Measurements from ENCODE around the gene TRIM10.
"Not testable (repeated sequence)": the region's sequence is repeated elsewhere in the genome, so short reads cannot be mapped to it uniquely, and the experiment has no call there.

Gene TRIM10

DNA sequence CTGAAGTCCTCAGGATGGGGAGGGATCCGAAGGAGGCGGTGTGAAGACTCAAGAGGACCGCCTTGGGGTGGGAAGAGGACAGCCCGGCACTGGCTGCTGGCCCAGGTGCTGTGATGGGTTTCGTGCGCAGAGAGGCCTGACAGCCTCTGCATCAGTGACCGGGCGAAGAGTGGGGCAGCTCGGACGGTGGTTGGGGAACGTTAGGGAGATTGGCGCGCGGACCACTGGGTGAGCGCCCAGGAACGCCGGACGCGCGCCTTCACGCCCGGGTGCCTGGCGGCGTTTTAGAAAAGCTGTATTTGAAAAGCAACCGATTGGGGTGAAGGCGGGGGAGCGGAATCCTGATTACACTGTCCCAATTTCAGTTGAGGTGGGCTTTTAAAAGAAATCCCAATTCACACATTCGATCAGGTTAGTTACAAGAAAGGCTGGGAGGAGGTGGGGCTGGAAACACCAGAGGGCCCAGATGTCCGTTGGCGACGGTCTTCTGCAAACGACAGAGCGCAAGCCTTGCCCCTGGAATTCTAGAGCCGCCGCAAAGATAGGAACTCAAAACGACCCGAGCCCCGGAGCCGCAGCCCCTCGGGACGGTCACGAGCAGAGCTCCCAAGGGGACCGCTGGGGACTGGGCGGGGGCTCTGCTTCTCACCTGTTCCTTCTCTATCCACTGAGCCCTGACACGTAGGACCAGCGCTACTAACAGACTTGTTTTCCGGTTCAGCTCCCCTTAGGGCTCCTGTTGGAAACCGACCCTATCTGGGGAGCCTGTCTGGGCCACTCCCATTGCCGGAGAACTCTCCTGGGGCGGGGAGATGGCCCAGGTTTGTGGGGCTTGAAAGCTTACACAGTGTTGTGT is 33.5 kb downstream of the TRIM10 start:
- DNase-seq: no peak

GRCh38 chr6:30122515-30122914 is 38.5 kb downstream of the TRIM10 start:
- no peak for DNase-seq

DNA sequence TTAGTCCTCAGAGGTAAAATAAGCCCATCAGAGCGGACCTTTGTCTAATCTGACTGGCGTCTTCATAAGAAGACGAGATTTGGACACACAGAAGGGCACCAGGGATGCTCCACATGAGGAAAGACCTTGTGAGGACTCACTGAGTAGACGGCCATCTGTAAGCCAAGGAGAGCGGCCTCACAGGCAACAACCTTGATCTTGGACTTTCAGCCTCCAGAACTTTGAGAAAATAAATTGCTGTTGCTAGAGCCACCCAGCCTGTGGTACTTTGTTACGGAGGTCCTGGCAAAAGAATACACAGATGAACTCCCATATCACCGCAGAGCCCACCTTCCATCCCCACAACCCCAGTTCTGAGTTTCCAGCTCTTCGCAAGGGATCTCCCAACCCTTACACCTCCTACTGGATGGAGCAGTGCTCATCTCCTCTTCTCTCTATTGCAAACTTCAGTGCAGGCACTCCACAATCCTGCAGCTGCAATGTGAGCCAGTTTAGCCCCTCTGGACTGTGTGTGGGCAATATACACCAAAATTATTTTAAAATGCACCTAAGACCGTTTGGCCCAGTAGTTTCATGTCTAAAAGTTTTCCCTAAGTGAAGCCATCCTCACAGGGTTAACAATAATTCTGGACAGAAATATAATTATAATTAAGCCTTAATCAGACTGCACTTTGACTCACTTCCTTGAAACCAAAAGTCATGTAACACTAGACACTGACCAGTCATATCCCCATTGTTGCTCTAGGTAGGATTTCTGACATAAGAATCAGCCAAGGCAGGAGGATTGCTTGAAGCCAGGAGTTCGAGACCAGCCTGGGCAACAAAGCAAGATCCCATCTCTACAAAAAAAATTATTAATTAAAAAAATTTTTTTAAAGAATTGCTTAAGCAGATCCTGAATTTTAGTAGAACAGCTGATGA is 39.3 kb downstream of the TRIM10 start:
- DNase-seq: no peak

GRCh38 chr6:30118691-30119090 is 42.3 kb downstream of the TRIM10 start:
- DNase-seq: not testable (repeated sequence)

DNA sequence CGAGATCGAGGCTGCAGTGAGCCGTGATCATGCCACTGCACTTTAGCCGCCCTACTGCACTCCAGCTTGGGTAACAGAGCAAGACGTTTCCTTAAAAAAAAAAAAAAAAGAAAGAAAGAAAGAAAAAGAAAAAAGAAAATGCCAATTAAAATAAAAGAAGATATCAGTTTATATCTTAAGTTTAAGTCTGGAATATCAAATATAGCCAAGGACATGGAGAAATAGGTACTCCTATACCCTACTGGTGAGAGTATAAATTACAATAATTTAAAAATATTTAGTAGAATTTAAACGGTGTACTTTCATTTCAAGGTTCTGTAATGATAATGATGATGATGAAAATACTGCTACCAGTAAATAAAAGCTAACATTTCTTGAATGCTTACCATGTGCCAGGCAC is 44.3 kb downstream of the TRIM10 start:
- DNase-seq: no peak

DNA sequence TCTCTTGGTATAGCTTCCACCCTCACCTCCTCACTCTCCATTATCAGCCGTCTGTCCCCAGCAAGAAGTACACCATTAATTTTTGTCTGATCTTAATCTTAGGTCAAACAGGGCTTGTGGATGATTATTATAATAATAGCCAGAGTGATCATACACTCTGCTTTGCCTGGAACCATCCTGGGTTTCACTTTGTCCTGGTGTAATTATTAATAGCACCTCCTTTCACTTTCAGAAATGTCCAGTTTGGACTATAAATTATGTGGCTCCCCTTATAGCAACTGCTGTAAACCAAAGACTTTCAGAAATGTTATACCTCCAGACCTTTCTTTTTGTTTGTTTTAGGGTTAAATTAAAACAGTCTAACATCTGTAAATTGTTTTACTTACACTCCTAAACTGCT is 47.2 kb downstream of the TRIM10 start:
- no peak for DNase-seq

GRCh38 chr6:30113003-30113759 is 47.8 kb downstream of the TRIM10 start, which contains the start of gene TRIM31:
TSS of gene TRIM31 (minus strand) at chr6:30113090. CDS start at chr6:30112805, 285 bp downstream.
- DNase-seq: no peak

DNA sequence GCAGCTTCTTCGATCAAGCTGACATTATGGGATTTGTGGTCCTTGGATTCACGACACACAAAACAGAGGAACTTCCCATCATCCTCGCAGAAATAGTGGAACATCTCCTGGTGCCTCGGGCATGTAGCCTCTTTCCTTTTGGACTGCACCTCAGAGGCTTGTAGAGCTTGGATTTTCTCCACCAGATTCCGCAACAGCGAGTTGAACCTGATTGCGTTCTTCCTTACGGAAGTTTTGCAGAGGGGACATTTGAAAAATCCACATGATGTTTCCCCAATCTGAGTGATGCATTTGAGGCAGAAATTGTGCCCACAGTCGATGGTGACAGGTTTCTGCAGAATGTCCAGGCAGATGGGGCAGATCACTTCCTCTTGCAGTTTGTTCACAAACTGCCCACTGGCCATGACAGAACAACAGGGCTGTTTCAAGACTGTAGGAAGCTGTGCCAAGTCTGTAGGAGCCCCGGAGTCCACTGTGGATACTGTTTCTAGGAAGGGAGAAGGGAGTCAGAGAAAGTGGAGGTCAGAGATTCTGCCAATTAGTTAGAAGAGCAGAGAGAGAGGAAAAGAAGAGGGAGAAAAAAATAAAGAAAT is 48.5 kb downstream of the TRIM10 start:
- no peak for DNase-seq

DNA sequence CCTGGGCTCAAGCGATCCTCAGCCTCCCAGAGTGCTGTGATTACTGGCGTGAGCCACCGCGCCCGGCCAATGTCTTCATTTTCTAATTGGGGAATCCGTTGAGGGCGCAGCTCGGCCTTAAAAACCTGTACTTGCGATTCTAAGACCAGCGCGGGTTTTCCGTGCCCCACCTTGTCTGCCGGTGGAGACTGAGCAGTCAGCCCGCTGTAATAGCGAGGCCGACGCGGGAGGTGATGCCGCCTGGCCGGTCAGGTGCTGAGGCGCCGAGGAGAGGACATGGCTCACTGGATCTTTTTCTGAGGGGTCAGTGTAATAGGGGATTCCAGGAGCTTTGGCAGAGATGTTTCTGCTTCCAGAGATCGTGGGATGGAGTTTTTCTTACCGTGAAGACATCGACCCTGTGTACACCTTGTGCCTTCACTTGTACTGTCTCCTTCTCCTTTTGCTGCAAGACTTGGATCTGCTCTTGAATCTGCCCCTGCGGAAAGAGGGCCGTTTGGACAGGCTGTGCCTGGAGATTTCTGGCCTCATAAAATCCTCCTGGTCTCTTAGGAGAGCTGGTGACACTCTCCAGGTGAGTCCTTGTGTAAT is 49.6 kb downstream of the TRIM10 start:
- DNase-seq: no peak

DNA sequence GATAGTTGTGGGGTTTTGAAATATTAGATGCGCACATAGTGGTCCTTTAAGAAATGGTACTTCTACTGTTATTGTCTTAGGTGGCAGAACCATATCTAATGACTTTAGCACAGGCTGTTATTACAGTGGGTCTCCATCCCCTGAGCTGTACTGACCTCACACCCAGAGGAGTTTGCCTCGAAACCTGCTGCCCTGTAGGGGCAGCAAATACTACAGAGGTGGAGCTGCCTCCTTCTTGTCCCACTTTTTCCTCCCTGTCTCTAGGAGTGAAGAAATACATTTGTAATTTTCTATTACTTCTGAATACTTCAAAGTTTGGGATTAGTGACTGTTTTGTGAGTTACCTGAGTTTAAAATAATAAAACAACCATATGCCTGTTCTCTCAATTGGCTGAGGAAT is 56.4 kb downstream of the TRIM10 start:
- no peak for DNase-seq

DNA sequence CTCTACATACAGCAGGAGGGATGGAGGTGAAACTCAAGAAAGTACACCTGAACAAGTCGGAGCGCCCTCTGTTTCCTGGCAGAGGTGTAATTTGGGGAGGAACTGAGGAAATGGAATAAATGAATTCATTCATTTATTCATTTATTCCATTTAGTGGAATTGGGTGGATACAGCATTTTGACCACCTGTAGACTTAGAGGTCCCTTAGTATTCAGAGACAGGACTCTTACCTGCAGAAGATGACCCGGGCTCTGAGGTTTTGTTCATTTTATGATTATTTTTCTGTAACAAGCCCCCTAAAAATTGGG is 57.2 kb downstream of the TRIM10 start:
- no peak for DNase-seq

GRCh38 chr6:30102970-30103871 is 57.8 kb downstream of the TRIM10 start:
- peak; percentile 83 for DNase-seq

GRCh38 chr6:30102414-30102969 is 58.5 kb downstream of the TRIM10 start:
- DNase-seq: no peak
